ENCODE results near the gene SGIP1.

- TF ChIP-seq MAX (IDR thresholded peaks at IDR 0.05; ENCODE audit: low read depth) (no peak), RAD21 (IDR thresholded peaks at IDR 0.05; ENCODE audit: low read length) (no peak), CTCF (IDR thresholded peaks at IDR 0.05) (no peak), MXI1 (IDR thresholded peaks at IDR 0.05; ENCODE audit: low read depth, low read length) (no peak)
Measured at GRCh38 chr1:66641891-66642473, 108.0 kb downstream of the SGIP1 start.

Data from SK-N-SH (cell line).